ENCODE measurements around the gene METTL8.
A peak's percentile ranks its signal among the peaks of the same experiment; 100 is the strongest.
"Not testable (repeated sequence)": the region's sequence is repeated elsewhere in the genome, so short reads cannot be mapped to it uniquely, and the experiment has no call there.

The METTL8 gene

GRCh38 chr2:171341394-171342066 lies 92.3 kb downstream of the METTL8 start:
- DNase-seq = no peak

- DNase-seq = no peak
These were observed 98.8 kb downstream of the METTL8 start for GRCh38 chr2:171334946-171335345.

- DNase-seq = no peak
These were observed 99.6 kb downstream of the METTL8 start for GRCh38 chr2:171334171-171334570.

- no peak for DNase-seq
These were observed 103.4 kb downstream of the METTL8 start for GRCh38 chr2:171330155-171330956.

GRCh38 chr2:171327043-171327496 lies 106.7 kb downstream of the METTL8 start:
- DNase-seq = no peak

- DNase-seq = no peak
These were observed 107.8 kb downstream of the METTL8 start for GRCh38 chr2:171325886-171326585.

GRCh38 chr2:171323971-171324528 lies 109.7 kb downstream of the METTL8 start:
- DNase-seq = no peak

- DNase-seq = no peak
These were observed 110.9 kb downstream of the METTL8 start for GRCh38 chr2:171322928-171323327.

- DNase-seq = no peak
These were observed 113.1 kb downstream of the METTL8 start for GRCh38 chr2:171320731-171321130.

- no peak for DNase-seq
These were observed 113.6 kb downstream of the METTL8 start for GRCh38 chr2:171320208-171320621.

GRCh38 chr2:171319164-171319810 lies 114.5 kb downstream of the METTL8 start:
- peak; percentile 62 for DNase-seq

GRCh38 chr2:171318463-171318934 lies 115.3 kb downstream of the METTL8 start:
- no peak for DNase-seq

- DNase-seq = peak; percentile 2
These were observed 116.2 kb downstream of the METTL8 start for GRCh38 chr2:171317492-171318125.

GRCh38 chr2:171316755-171317337 lies 116.9 kb downstream of the METTL8 start:
- no peak for DNase-seq

- no peak for DNase-seq
These were observed 117.6 kb downstream of the METTL8 start for GRCh38 chr2:171316220-171316619.

- no peak for DNase-seq
These were observed 118.0 kb downstream of the METTL8 start for GRCh38 chr2:171315781-171316180.

GRCh38 chr2:171312182-171312581 lies 121.6 kb downstream of the METTL8 start:
- not testable (repeated sequence) for DNase-seq

GRCh38 chr2:171311589-171311988 lies 122.2 kb downstream of the METTL8 start:
- not testable (repeated sequence) for DNase-seq

- no peak for DNase-seq
These were observed 122.9 kb downstream of the METTL8 start for GRCh38 chr2:171310889-171311288.

- DNase-seq = no peak
These were observed 124.1 kb downstream of the METTL8 start for GRCh38 chr2:171309455-171310286.
